GM10248 (cell line): ENCODE measurements around the gene KANK2.

Experiments used
- CTCF ChIA-PET: fragments of 300-600 bp; sonication (Branson Sonifier 250); formaldehyde crosslinking; extraction: SDS; loops from one replicate; lab custom pipeline; 2021; ENCODE audit warnings: antibody characterized with exemption; lab: Yijun Ruan, JAX
- POLR2A ChIA-PET: fragments of 350-650 bp; sonication (Branson Sonifier 250); formaldehyde crosslinking; extraction: SDS; loops from one replicate; lab custom pipeline; 2020; ENCODE audit warnings: antibody characterized with exemption; lab: Yijun Ruan, JAX
- DNase-seq: peaks from one replicate; pipeline ENCODE4 v3.0.0; 2012; ENCODE audit errors: extremely low spot score
- CTCF ChIP-seq: IDR thresholded peaks from 2 replicates; pipeline ENCODE4 v1.5.1; 2012; ENCODE audit warnings: mild to moderate bottlenecking, low read depth; ENCODE audit errors: extremely low read depth, missing control alignments, control extremely low read depth

The KANK2 gene

DNA sequence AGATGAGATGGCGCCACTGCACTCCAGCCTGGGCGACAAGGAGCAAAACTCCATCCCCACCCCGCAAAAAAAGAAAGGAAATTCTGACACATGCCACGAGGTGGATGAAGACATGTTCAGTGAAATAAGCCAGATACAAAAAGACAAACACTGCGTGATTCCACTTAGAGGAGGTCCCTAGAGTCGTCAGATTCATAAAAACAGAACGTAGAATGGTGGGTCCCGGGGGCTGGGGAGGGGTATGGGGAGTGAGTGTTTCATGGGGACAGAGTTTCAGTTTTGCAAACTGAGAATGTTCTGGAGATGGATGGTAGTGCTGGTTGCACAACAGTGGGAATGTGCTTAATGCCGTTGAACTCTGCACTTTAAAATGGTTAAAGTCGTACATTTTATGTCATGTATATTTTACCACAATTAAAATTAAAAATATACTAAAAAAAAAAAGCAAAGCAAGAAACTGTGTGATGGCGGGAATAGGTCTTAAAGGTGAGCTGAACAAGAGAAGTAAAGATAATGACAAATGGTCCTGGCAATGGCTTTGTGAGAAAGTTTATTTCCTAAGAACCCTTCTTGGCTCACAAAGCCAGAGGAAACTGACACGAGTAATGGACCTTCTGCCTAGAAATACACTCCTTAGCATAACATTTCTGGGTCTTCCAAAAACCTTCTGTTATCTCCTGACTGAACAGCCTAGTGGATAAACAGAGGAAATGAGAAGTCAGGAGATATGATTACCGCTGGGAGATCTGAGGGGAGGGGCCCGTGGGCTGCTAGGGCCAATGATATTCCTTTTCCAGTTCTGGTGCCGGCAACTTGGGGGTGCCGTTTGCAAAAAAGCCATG lies 37.5 kb downstream of the KANK2 start:
- POLR2A ChIA-PET = no interaction called here
- CTCF ChIA-PET = no interaction called here
- DNase-seq = no peak
- no peak for TF ChIP-seq CTCF

DNA sequence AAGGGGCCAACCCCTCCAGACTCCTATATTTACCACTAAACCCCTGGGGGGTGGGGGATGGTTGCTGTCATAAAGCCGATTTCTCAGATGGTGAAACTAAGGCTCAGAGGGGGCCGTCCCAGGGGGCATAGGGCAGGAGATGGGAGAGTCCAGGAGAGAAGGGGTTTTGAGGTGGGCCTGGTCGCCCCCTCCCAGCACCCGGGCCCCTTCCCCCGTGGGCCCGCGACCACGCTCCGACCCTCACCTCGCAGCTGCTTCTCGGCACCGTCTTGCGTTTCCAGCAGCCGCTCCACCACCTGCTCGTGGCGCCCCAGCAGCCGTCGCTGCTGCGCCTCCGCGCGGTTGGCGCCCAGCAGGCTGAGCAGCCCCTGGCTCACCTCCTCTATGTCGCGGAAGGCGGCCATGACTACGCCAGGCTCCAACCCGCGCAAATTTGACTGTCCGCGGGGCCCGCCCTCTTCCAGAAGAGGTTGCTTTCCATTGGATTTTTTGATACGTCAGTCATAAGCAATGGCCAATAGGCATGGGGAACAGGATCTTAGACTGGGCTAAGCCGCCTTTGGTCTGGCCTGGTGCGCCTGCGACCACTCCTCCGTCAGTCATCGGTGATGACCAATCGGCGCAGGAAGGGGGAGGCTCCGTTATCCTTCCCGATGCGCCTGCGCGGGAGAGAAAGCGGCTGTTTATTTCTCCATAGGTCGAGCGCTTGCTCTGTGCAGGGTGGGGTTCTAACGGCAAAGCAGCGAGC lies 41.8 kb downstream of the KANK2 start, which contains the start of gene SPC24:
TSS of gene SPC24 (minus strand) at position 410 of the 748 bp plus-strand sequence. CDS start at position 404, 6 bp downstream.
- TF ChIP-seq CTCF = no peak
- CTCF ChIA-PET = interaction anchor here (1.4 to 2.2 kb wide), 3 partner anchors 30 to 226 kb away, joined by 5 to 6 read pairs (median 5); no protein-coding TSS in a partner anchor
- POLR2A ChIA-PET = no interaction called here
- peak; percentile 100 for DNase-seq

- CTCF ChIA-PET = interaction anchor here (1.4 to 1.6 kb wide), 2 partner anchors 29 to 119 kb away, joined by 5 read pairs; no protein-coding TSS in a partner anchor
- no peak for DNase-seq
- no peak for TF ChIP-seq CTCF
- POLR2A ChIA-PET = no interaction called here
Observed at GRCh38 chr19:11154683-11155047, 42.7 kb downstream of the KANK2 start.

DNA sequence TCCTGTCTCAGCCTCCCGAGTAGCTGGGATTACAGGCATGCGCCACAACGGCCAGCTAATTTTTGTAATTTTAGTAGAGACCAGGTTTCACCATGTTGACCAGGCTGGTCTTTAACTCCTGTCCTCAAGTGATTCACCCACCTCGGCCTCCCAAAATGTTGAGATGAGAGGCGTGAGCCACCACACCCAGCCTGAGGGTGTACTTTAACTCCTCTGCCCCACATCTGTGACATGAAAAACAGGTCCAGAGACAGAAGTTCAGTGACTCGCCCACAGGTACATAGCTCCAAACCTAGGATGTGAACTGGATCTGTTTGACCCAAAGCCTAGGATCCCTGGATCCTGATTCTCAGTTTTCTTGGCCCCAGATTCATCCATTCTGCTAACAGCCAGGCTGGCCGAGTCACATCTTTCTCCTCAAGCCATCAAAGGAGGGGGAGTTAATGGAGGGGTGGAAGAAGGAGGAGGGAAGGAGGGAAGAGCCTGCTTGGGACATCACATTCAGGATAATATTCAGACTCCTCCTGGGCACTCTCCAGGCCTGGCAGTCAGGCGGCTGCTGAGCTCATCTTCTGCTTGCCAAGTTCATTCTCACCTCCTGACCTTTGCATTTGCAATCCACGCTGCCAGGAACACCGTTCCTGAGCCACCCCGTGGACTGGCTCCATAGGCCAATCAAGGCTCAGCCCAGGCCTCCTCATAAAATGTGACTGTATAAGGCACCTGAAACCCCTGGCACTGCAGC lies 44.9 kb downstream of the KANK2 start:
- POLR2A ChIA-PET = interaction anchor here (0.6 kb wide), 2 partner anchors 18 to 58 kb away, joined by 3 to 5 read pairs; no protein-coding TSS in a partner anchor
- CTCF ChIA-PET = interaction anchor here (0.9 to 2.2 kb wide), 7 partner anchors 9 to 330 kb away, joined by 3 to 5 read pairs (median 4); no protein-coding TSS in a partner anchor
- DNase-seq = no peak
- TF ChIP-seq CTCF = no peak

- no peak for DNase-seq
- no peak for TF ChIP-seq CTCF
- ChIA-PET CTCF (interaction anchor here (1.2 to 2.2 kb wide), 4 partner anchors 8 to 230 kb away, joined by 3 to 5 read pairs (median 4); no protein-coding TSS in a partner anchor), POLR2A (interaction anchor here (0.5 to 0.6 kb wide), 2 partner anchors 179 to 331 kb away, joined by 3 read pairs; no protein-coding TSS in a partner anchor)
Observed at GRCh38 chr19:11151181-11151580, 46.2 kb downstream of the KANK2 start.
